Left forelimb (tissue), 1 donor: Measurements from ENCODE around the gene IGSF1.
A peak's percentile ranks its signal among the peaks of the same experiment; 100 is the strongest.

Source experiments
- DNase-seq: peaks from one replicate; pipeline ENCODE4 v3.0.0-alpha.2; 2018; ENCODE audit warnings: low spot score

The IGSF1 gene

DNA sequence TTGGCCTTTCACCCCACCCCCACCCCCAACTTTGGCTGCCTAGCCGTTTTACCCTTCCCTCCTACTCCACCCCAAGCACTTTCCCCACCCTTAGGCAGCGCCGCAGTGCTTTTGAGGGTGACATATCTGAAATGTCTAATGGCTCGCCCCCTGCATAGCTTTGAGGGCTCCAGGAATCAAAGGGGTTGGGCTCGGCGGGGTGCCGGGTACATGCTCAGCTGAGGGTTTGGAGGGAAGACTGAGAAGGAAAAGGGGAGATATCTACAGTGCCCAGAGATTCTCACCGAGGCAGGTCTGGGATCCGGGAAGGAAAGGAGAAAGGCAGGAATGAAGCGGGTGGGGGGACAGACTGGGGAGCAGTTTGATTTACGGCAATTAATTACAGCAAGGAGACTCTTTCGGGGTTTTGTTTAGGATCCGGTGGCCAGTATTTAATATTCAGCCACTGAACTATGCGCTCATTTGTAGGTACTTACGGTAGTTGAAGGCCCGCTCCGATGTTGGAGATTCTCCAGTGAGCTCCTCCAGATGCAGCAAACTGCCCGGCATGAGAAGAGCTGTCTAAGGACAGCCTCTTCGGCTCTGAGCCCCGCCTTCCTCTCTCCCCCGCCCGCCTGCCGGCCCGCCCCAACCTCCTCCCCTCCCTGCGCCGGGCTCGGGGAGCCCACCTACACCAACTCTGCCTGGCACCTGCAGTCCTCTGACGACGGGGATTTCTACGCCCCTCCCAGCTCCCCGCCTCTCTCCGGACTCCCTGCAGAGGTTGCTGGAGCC lies at the start of gene IGSF1:
Gene IGSF1, minus strand, starts transcription at position 569 of the 774 bp plus-strand sequence. CDS start 2,632 bp downstream, outside the sequence.
- peak; percentile 67 for DNase-seq

GRCh38 chrX:131332331-131332730 lies 43.2 kb upstream of the IGSF1 start:
- DNase-seq: no peak

- no peak for DNase-seq
These were observed 42.0 kb upstream of the IGSF1 start for GRCh38 chrX:131331152-131331551.

- no peak for DNase-seq
These were observed 41.6 kb upstream of the IGSF1 start for GRCh38 chrX:131330735-131331134.

GRCh38 chrX:131322651-131323050 lies 33.5 kb upstream of the IGSF1 start:
- no peak for DNase-seq

GRCh38 chrX:131317326-131317725 lies 28.2 kb upstream of the IGSF1 start:
- DNase-seq: no peak

DNA sequence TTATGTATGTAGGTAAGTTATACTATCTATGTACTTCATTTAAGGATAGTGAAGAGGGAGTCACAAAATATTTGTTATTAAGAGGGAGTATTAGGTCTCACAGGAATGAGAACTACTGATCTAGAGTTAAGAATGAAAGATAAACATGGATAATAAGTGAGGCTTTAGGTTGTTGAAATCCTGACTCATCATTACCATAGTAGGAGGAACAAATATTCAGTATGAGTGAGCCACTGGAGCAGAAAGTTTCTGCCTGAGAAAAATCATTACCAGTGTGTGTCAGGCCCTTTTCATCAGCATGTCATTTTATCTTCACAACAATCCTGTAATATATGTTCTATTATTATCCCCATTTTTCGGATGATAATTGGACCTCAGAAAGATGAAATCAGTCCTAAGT lies 27.2 kb upstream of the IGSF1 start:
- DNase-seq: no peak

- no peak for DNase-seq
These were observed 19.9 kb upstream of the IGSF1 start for GRCh38 chrX:131308980-131309379.

- no peak for DNase-seq
These were observed 17.5 kb upstream of the IGSF1 start for GRCh38 chrX:131306601-131307000.

DNA sequence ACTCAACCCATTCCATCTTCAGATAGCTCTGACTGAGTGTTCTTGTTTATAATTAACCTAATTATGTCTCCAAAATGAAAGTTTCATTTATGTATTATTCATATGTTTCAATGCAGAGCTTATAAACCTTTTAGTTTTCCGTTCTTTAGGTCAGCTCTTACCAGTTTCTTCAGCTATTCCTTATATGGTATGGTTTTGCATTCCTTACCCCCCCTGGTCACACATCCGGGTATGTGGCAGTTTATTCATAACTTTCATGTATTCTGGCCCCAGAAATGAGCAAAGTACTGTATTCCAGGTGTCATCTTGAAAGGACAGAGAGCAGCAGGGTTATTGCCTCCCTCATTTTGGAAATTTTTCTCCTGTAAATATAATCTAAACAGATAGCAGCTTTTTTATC lies 16.8 kb upstream of the IGSF1 start:
- DNase-seq: no peak

- DNase-seq: no peak
These were observed 13.6 kb upstream of the IGSF1 start for GRCh38 chrX:131302701-131303100.

GRCh38 chrX:131301155-131301554 lies 12.0 kb upstream of the IGSF1 start:
- DNase-seq: no peak

GRCh38 chrX:131298846-131299245 lies 9.7 kb upstream of the IGSF1 start:
- no peak for DNase-seq

DNA sequence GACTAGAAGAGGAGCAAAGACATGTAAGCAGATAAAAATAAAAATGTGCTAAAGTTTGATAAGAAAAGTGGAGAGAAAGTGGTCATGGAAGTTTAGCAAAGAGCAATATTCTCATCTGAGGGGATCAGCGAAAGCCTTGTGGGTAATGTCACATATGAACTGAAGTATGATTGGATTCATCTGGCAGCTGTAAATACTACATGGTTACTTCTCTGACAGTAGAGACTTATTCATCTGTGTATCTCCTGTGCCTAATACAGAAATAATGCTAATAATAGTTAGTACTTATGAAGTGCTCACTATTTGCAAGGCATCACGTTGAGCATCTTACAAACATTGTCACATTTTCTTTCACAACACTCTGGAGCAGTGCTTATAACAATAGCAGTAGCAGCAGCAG lies 8.9 kb upstream of the IGSF1 start:
- DNase-seq: no peak

GRCh38 chrX:131289527-131289926 lies 421 bp upstream of the IGSF1 start:
- DNase-seq: no peak

GRCh38 chrX:131288188-131288587 lies 918 bp downstream of the IGSF1 start:
- DNase-seq: no peak

- no peak for DNase-seq
These were observed 1.4 kb downstream of the IGSF1 start for GRCh38 chrX:131287560-131288179.

DNA sequence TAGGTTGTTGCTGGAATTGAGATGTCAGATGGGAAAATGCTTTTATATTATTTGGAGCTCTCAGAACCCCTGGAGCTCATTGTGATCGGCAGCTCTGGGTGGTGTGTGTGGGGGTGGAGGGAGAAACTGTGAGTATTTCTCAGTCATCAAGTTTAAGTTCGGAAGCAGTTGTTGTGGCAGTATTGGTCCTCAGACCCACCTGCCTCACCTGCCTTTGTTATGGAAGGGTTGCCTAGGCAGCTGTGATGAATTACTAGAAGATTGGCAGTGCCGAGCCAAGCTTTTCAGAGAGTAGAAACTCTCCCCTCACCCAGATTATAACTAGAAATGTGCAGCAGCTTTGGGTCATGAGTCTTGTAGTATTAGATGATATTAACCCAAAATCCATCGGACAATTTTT lies 9.5 kb downstream of the IGSF1 start:
- DNase-seq: no peak

DNA sequence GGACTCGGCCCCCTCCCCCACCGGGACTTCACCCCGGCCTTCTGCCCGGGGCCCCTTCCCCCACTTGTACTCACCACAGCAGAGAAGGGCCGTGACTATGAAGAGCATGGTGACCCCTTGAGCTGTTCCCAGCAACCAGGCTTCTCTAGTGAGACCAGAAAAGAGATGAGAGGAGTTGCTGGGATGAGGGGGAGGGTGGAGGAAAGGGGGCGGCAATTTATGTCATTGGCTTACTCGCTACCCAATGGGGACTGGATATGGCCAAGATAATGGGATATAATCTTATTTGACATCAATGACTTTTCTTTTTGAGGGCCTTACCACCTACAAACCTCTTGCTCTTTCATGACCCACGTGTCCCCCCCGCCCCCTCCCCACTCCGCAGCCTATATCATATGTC lies 9.9 kb downstream of the IGSF1 start:
- no peak for DNase-seq

- DNase-seq: no peak
These were observed 11.5 kb downstream of the IGSF1 start for GRCh38 chrX:131277543-131278136.

DNA sequence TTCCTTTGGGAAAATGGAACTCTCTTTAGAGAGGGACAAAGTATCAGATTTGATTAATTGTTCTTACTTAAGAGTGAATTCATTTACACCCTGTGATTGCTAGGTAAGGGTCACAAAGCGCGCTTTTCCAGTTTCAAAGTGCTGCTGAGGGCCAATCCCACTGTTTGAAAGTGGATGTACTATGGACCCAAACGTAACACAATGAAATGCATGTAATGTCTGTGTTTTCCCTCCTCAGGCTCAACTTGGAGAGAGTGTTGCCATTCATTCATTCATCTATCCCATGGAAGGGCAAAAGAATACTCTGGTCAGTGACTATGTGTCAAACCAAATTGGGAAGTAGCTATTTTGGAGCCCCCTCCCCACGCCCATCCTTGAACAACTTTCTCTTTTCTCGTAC lies 16.1 kb downstream of the IGSF1 start:
- no peak for DNase-seq

GRCh38 chrX:131271826-131272225 lies 17.3 kb downstream of the IGSF1 start:
- no peak for DNase-seq

DNA sequence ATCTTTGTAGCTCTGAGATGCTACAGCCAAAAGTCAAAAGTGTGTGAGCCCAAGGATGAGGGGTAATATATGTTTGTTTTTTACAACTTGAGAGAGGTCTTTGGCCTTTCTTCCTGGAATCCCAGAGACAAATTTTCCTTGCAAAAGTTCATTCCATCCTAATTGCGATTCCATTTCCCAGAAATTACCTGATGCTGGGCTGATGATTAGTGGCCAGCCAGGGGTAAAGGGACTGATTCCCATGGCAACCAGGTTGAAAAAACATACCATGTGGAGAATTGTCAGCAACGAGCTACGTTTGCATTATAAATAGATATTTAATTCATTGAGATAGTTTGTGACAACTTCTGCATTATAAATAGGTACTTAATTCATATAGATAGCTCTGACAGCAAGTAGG lies 17.8 kb downstream of the IGSF1 start:
- DNase-seq: no peak
